GM12878 (cell line): ENCODE data around the gene ASB6. TPM values are rescaled to one million over a fixed set of nuclear protein-coding genes. Genes with fewer than 3 reads are reported as not detected.
A peak's percentile ranks its signal among the peaks of the same experiment; 100 is the strongest.

ENCODE experiments used
- ATAC-seq: fragments of 200-7000 bp; cut with Tn5 transposase; 3 replicates; pipeline ENCODE4 v1.9.1; 2020; ENCODE audit warnings: mild to moderate bottlenecking, moderate library complexity
- BruUV-seq: library from RNA; stranded (reverse); fragments of 400-500 nt; replicated peaks from 2 replicates; lab custom pipeline; 2021; lab: Mats Ljungman, UMichigan
- CTCF ChIA-PET: fragments of 300-600 bp; sonication (Branson Sonifier 250); formaldehyde crosslinking; extraction: SDS; loops from one replicate; lab custom pipeline; 2021; ENCODE audit warnings: inconsistent platforms; lab: Yijun Ruan, JAX
- POLR2A ChIA-PET: fragments of 350-600 bp; formaldehyde crosslinking; extraction: SDS; loops from one replicate; lab custom pipeline; 2021; ENCODE audit warnings: inconsistent platforms; lab: Charles Lee
- RAD21 ChIA-PET: fragments of 300-600 bp; sonication (Branson Sonifier 250); formaldehyde crosslinking; loops from one replicate; lab custom pipeline; 2023; ENCODE audit warnings: antibody characterized with exemption; ENCODE audit not compliant: unreplicated experiment; lab: Charles Lee
- SMC1A ChIA-PET: fragments of 300-600 bp; sonication (Branson Sonifier 250); formaldehyde crosslinking; loops from one replicate; lab custom pipeline; 2023; ENCODE audit not compliant: unreplicated experiment, uncharacterized antibody; lab: Charles Lee
- DNase-seq: peaks from one replicate; pipeline ENCODE4 v3.0.0-alpha.2; 2011; ENCODE audit warnings: low read depth, low spot score
- FAIRE-seq: peaks from 3 replicates; lab custom pipeline; 2011; peaks lifted over from hg19 to GRCh38; lab: Jason Lieb, UNC
- H2AFZ ChIP-seq: 2 replicates; pipeline ENCODE4 v1.6.0; 2011; ENCODE audit warnings: low read depth, low read length, control low read depth; ENCODE audit not compliant: control insufficient read depth
- H3K27ac ChIP-seq: 2 replicates; pipeline ENCODE4 v1.5.1; 2011; ENCODE audit warnings: control low read depth; ENCODE audit not compliant: control insufficient read depth, insufficient read depth
- H3K27me3 ChIP-seq, 2 experiments: replicated peaks in 1 of 2; 2 replicates each; pipeline versions ENCODE4 v1.6.0 to v1.6.1; 2011; ENCODE audit warnings: low read length in 1 of 2; ENCODE audit not compliant: control insufficient read depth in 2 of 2, insufficient read depth in 2 of 2
- H3K36me3 ChIP-seq, 2 experiments: 2 replicates each; pipeline ENCODE4 v1.5.1; 2011; ENCODE audit warnings: low read length in 1 of 2; ENCODE audit not compliant: control insufficient read depth in 2 of 2, insufficient read depth in 2 of 2
- H3K4me1 ChIP-seq: 2 replicates; pipeline ENCODE4 v1.6.1; 2011; ENCODE audit warnings: mild to moderate bottlenecking, low read length, moderate library complexity, mixed read lengths; ENCODE audit not compliant: control insufficient read depth, insufficient read depth
- H3K4me2 ChIP-seq: 2 replicates; pipeline ENCODE4 v1.6.0; 2011; ENCODE audit warnings: control low read depth; ENCODE audit not compliant: control insufficient read depth, insufficient read depth
- H3K4me3 ChIP-seq: fragments of 200-600 bp; sonication (generic); 2 replicates; pipeline ENCODE4 v1.5.1; 2016
- H3K79me2 ChIP-seq: 2 replicates; pipeline ENCODE4 v1.6.0; 2011; ENCODE audit warnings: low read length; ENCODE audit not compliant: control insufficient read depth, insufficient read depth
- H3K9ac ChIP-seq: 2 replicates; pipeline ENCODE4 v1.8.0; 2011; ENCODE audit warnings: low read length, control low read depth, mixed read lengths; ENCODE audit not compliant: control insufficient read depth, insufficient read depth
- H3K9me3 ChIP-seq: replicated peaks from 3 replicates; pipeline ENCODE4 v1.5.1; 2011; ENCODE audit warnings: mild to moderate bottlenecking, low read length; ENCODE audit not compliant: control insufficient read depth, insufficient read depth
- H4K20me1 ChIP-seq: 2 replicates; pipeline ENCODE4 v1.6.0; 2011; ENCODE audit not compliant: control insufficient read depth, insufficient read depth
- EGR1 ChIP-seq, 2 experiments: IDR thresholded peaks; 1 replicate in 1 of 2; 2 replicates in 1 of 2; pipeline ENCODE4 v1.6.1; 2011 to 2012; ENCODE audit warnings: low read depth in 2 of 2, low read length in 2 of 2, borderline replicate concordance in 1 of 2, mild to moderate bottlenecking in 1 of 2, moderate library complexity in 1 of 2
- MTA2 ChIP-seq: fragments of 450-650 bp; IDR thresholded peaks from 2 replicates; pipeline ENCODE4 v1.6.1; 2016; ENCODE audit warnings: low read depth, mild to moderate bottlenecking, moderate library complexity
- NFXL1 ChIP-seq: fragments of 450-650 bp; IDR thresholded peaks from 2 replicates; pipeline ENCODE4 v1.6.1; 2017; ENCODE audit warnings: antibody characterized with exemption, mild to moderate bottlenecking, borderline replicate concordance
- TCF3 ChIP-seq: IDR thresholded peaks from 2 replicates; pipeline ENCODE4 v1.6.1; 2012; ENCODE audit warnings: low read depth, mild to moderate bottlenecking, low read length, borderline replicate concordance; ENCODE audit not compliant: insufficient read depth
- WGBS: methylation state at CpG from one replicate; pipeline ENCODE4 v1.1.6; 2016; ENCODE audit warnings: low lambda C conversion rate; ENCODE audit not compliant: insufficient replicate concordance, insufficient coverage; ENCODE audit errors: missing lambda C conversion rate; 5-methylcytosine and 5-hydroxymethylcytosine counted together
- in situ Hi-C: fragments of 300-500 bp; cut with MboI; formaldehyde crosslinking; loops from 9 replicates; pipeline ENCODE4 v1.14.3; 2018; ENCODE audit warnings: mixed read lengths
- intact Hi-C: fragments of 100-400 bp; cut with micrococcal nuclease; formaldehyde crosslinking; loops from one replicate; pipeline ENCODE4 v1.14.2; 2022; ENCODE audit not compliant: unreplicated experiment
- polyA plus RNA-seq, 11 experiments: library from polyadenylated mRNA; depleted of rRNA in 4 of 11; unstranded in 6 of 11; stranded (reverse) in 5 of 11; fragments of >200 nt; fragmentation: Nextera tagmentation in 4 of 11; fragmentation: Illumina TruSeq in 1 of 11; extraction: Ambion mirVana in 4 of 11; extraction: Trizol in 1 of 11; gene quantifications; 1 replicate in 1 of 11; 2 replicates in 10 of 11; pipeline versions ENCODE4 v1.2.1 to v1.2.3, GENCODE V29; 2011 to 2016; ENCODE audit warnings: inconsistent platforms in 2 of 11, missing spikeins in 2 of 11, low read depth in 1 of 11
- total RNA-seq, 4 experiments: library from RNA; depleted of rRNA in 3 of 4; stranded (reverse); fragments of >200 nt in 3 of 4; fragmentation: Illumina TruSeq in 1 of 4; extraction: Trizol in 1 of 4; gene quantifications; 2 replicates each; pipeline versions ENCODE4 v1.2.1 to v1.2.3, GENCODE V29; 2013 to 2021
- TF ChIP-seq, protein P1 (sequence below): IDR thresholded peaks from 2 replicates; pipeline ENCODE4 v1.6.1; 2011; ENCODE audit warnings: borderline replicate concordance, low read depth, mild to moderate bottlenecking, moderate library complexity, low read length; ENCODE audit not compliant: insufficient read depth, poor library complexity, severe bottlenecking

ASB6 gene
- total and polyA plus RNA-seq, 10 of the 15 experiments (the other 5 are each of a cell fraction or from before 2014, with no cell fraction given), result 0.80 to 18.2 (median 9.9) TPM

- ChIA-PET CTCF (no interaction called here), SMC1A (no interaction called here), POLR2A (no interaction called here), RAD21 (no interaction called here)
- BruUV-seq, result no TSS peak
- no peak for FAIRE-seq
- no peak overlapping the region for H3K4me2 ChIP-seq
- in situ Hi-C loops (loop anchor here (5.0 kb wide), 1 partner anchor 134 kb away; no protein-coding TSS in a partner anchor), intact Hi-C loops (no loop called here)
- no peaks in the 10 kb centered on the region for H3K4me1 ChIP-seq
- no peak for DNase-seq
- no peak overlapping the region for H3K4me3 ChIP-seq
- no peak overlapping the region for H2AFZ ChIP-seq
- H3K9me3 ChIP-seq, result no peaks in the 10 kb centered on the region
- ATAC-seq, result no peak
- no peak overlapping the region for H3K9ac ChIP-seq
- H3K27me3 ChIP-seq, result no peaks in the 10 kb centered on the region; a peak in 1 of 4 replicates
- peak; percentile 50; the same call in 1 of the 2 replicates for TF ChIP-seq TCF3
- TF ChIP-seq EGR1 (IDR thresholded peaks at IDR 0.05; ENCODE audit: borderline replicate concordance in 1 of 2, low read depth in 2 of 2, low read length in 2 of 2), result no peak
- TF ChIP-seq MTA2, result no peak
- 65% methylated on average over 15 of the region's 16 CpGs for WGBS
- no peak overlapping the region for H3K27ac ChIP-seq
- H4K20me1 ChIP-seq, result no peaks in the 10 kb centered on the region
- no peaks in the 10 kb centered on the region for H3K36me3 ChIP-seq
- no peaks in the 10 kb centered on the region for H3K79me2 ChIP-seq
Observed at GRCh38 chr9:129648092-129648763, 6.3 kb upstream of the ASB6 start.

DNA sequence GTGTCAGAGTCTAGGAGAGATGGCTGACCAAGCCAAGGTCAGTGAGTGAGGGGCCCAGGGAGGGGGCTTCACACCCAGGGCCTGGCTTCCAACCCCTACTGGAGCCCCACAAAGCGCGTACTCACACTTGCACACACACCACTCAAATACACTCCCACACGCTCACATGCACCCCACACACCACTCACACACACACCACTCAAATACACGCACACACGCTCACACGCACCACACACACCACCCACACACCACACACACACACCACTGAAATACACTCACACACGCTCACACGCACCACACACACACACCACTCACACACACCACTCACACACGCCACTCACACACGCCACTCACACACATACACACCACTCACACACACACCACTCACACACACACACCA is 5.7 kb upstream of the ASB6 start:
- no peak overlapping the region for H3K4me3 ChIP-seq
- intact Hi-C loops (no loop called here), in situ Hi-C loops (loop anchor here (5.0 kb wide), 1 partner anchor 135 kb away; no protein-coding TSS in a partner anchor)
- 71% methylated on average over 10 of the region's 10 CpGs for WGBS
- POLR2A ChIA-PET, result no interaction called here
- no peaks in the 10 kb centered on the region; a peak in 1 of 4 replicates for H3K27me3 ChIP-seq
- SMC1A ChIA-PET, result no interaction called here
- TF ChIP-seq, protein P1, sequence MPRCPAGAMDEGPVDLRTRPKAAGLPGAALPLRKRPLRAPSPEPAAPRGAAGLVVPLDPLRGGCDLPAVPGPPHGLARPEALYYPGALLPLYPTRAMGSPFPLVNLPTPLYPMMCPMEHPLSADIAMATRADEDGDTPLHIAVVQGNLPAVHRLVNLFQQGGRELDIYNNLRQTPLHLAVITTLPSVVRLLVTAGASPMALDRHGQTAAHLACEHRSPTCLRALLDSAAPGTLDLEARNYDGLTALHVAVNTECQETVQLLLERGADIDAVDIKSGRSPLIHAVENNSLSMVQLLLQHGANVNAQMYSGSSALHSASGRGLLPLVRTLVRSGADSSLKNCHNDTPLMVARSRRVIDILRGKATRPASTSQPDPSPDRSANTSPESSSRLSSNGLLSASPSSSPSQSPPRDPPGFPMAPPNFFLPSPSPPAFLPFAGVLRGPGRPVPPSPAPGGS, result peak; percentile 85
- TF ChIP-seq NFXL1, result no peak
- CTCF ChIA-PET, result no interaction called here
- no peaks in the 10 kb centered on the region for H3K36me3 ChIP-seq
- no peaks in the 10 kb centered on the region for H3K9me3 ChIP-seq
- H2AFZ ChIP-seq, result no peak overlapping the region
- no peaks in the 10 kb centered on the region for H3K4me1 ChIP-seq
- FAIRE-seq, result no peak
- H3K79me2 ChIP-seq, result no peaks in the 10 kb centered on the region
- no peaks in the 10 kb centered on the region for H4K20me1 ChIP-seq
- H3K27ac ChIP-seq, result no peak overlapping the region
- H3K9ac ChIP-seq, result no peak overlapping the region
- RAD21 ChIA-PET, result no interaction called here
- DNase-seq, result no peak
- BruUV-seq, result no TSS peak
- no peak for ATAC-seq
- H3K4me2 ChIP-seq, result no peak overlapping the region
